ENCODE results near the gene BNIP2.
"Not testable (repeated sequence)": the region's sequence is repeated elsewhere in the genome, so short reads cannot be mapped to it uniquely, and the experiment has no call there.

Gene BNIP2

DNA sequence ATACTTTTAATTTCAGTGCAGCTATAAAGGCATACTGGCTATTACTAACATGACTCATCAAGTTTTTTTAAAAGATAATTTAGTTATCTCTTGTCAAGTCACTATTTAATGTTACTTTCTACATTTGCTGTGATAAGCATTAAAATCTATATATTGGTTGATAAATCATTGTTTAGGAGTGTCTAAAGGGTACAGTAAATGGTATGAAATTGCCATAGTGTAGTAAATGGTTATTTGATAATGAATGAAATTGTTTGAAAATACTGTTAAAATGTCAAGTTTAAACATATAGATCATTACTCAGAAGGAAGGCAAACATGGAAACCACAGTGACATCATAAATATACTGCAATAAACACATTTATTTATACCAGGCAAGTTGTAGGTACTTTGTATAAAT lies 13.2 kb upstream of the BNIP2 start:
- DNase-seq (ENCODE audit: low read depth), result no peak
- H3K4me3 ChIP-seq (ENCODE audit: low read depth, low read length), result no peak overlapping the region
- TF ChIP-seq, protein P1, sequence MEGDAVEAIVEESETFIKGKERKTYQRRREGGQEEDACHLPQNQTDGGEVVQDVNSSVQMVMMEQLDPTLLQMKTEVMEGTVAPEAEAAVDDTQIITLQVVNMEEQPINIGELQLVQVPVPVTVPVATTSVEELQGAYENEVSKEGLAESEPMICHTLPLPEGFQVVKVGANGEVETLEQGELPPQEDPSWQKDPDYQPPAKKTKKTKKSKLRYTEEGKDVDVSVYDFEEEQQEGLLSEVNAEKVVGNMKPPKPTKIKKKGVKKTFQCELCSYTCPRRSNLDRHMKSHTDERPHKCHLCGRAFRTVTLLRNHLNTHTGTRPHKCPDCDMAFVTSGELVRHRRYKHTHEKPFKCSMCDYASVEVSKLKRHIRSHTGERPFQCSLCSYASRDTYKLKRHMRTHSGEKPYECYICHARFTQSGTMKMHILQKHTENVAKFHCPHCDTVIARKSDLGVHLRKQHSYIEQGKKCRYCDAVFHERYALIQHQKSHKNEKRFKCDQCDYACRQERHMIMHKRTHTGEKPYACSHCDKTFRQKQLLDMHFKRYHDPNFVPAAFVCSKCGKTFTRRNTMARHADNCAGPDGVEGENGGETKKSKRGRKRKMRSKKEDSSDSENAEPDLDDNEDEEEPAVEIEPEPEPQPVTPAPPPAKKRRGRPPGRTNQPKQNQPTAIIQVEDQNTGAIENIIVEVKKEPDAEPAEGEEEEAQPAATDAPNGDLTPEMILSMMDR (IDR thresholded peaks at IDR 0.05; ENCODE audit: control insufficient read depth, extremely low read depth, insufficient read depth), result no peak

DNA sequence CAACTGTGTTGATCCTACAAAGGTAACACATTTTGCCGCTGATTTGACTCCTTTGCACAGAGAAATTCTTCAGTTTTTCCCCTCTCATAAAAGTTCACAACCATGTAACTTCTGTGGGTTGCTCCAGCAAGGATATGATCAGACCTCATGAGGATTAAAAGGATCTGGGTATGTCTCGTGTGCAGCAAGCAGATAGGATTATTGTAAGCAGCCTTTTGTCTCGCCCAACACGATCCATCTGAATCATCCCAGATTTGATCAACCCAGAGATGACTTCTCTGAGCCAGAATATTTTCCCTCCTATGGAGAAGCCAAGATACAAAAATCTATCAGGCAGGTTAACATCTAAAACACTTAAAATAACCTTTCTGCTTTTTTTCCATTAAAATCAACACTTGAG lies 12.8 kb upstream of the BNIP2 start:
- H3K4me3 ChIP-seq (ENCODE audit: low read depth, low read length), result no peak overlapping the region
- DNase-seq (ENCODE audit: low read depth), result no peak
- TF ChIP-seq, protein P1 (IDR thresholded peaks at IDR 0.05; ENCODE audit: control insufficient read depth, extremely low read depth, insufficient read depth), result no peak

DNA sequence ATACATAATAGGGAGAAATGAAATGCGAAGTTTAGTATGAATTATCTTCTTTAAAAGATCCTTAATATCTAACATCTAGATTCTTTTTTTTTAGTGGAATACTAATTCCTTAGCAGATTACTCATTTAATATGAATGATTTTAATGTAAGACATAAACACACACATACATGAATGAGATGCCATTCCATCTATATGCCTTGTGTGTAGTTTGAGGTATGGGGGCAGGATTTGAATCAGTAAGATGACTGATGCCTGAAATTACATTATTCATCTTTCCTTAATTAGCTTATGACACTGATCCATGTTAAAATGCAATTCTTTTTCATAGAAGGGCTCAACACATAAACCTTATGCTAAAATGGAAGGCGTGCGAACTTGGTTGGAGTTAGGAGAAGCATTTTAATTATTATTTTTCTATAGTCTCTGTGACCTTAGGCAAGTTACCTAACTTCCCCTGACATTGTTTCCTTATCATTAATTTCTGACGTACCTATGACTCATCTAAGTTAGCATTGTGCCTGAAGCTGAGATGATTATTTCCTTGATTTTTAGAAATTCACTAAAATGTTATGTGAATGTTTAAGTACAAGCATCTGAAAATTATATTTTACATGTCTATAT lies 10.8 kb upstream of the BNIP2 start:
- H3K4me3 ChIP-seq (ENCODE audit: low read depth, low read length), result no peak overlapping the region
- no peak for DNase-seq (ENCODE audit: low read depth)
- TF ChIP-seq, protein P1 (IDR thresholded peaks at IDR 0.05; ENCODE audit: control insufficient read depth, extremely low read depth, insufficient read depth), result no peak

DNA sequence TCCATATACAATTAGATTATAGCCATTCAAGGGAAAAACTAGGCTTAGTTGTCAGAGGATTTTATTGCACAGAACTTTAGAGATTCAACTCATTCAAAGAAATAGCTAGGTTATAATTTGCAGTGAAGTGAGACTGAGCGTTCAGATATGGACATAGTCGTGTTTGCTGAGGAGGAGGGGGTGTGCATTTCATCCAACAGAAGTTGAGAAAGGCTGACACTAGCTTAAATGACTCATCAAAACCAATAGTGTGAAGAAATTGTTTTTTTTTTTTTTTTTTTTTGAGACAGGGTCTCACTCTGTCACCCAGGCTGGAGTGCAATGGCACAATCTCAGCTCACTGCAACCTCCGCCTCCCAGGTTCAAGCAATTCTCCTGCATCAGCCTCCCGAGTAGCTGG lies 8.9 kb upstream of the BNIP2 start:
- H3K4me3 ChIP-seq (ENCODE audit: low read depth, low read length); DNase-seq (ENCODE audit: low read depth): not testable (repeated sequence)

GRCh38 chr15:59696332-59696731 lies 7.2 kb upstream of the BNIP2 start:
- no peak overlapping the region for H3K4me3 ChIP-seq (ENCODE audit: low read depth, low read length)
- TF ChIP-seq, protein P1 (IDR thresholded peaks at IDR 0.05; ENCODE audit: control insufficient read depth, extremely low read depth, insufficient read depth), result no peak
- DNase-seq (ENCODE audit: low read depth), result no peak

DNA sequence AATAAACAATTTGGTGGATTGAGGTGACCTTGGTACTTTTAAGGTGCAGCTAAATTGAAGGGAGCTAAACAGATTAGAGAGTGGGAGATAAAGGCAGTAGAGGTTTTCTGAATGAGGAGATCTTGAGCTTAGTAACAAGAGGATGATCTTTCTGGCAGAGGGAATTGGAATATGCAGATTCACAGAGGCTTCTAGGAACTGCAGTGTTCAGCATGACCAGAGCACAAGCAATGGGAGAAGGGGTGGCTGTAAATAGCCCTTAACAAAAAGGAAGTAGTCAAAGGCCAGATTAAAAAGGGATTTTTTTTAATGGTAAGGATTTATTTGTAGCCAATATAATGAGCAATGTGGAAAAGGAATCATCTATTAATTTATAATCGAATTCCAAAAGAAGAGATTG lies 5.7 kb upstream of the BNIP2 start:
- DNase-seq (ENCODE audit: low read depth), result no peak
- TF ChIP-seq, protein P1 (IDR thresholded peaks at IDR 0.05; ENCODE audit: control insufficient read depth, extremely low read depth, insufficient read depth), result no peak
- no peak overlapping the region for H3K4me3 ChIP-seq (ENCODE audit: low read depth, low read length)

DNA sequence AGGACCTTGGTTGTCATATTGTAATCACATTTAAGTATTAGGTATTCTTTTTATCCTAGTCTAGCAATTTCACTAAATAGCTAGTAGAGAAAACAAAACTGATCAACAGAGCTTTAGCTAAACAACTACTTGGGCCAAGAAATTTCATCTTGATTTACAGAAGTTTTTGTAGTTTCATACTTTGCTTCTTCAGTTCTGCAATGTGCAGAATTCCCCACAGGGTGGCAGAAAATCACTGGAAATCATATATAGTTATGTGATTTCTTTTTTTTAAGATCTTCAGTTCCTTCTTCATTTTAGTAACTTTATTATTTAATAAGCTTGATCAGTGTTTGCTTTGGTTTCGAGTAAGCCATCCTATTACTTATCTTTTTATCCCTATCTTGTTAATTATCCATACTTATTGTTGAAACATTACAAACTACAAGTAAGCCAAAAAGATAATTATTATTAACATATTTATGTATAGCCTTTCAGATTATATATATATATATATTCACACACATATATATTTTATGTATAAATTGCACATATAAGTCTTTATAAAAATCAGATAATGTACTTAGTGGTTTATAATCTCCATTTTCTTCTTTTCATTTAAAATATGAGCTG lies 2.2 kb upstream of the BNIP2 start:
- DNase-seq (ENCODE audit: low read depth), result no peak
- no peak overlapping the region for H3K4me3 ChIP-seq (ENCODE audit: low read depth, low read length)
- TF ChIP-seq, protein P1 (IDR thresholded peaks at IDR 0.05; ENCODE audit: control insufficient read depth, extremely low read depth, insufficient read depth), result peak; percentile 62

Measured in LNCaP clone FGC (cell line).